Fibroblast of lung (primary cell): ENCODE results near the gene TM4SF1. TPM values are rescaled to one million over a fixed set of nuclear protein-coding genes. Genes with fewer than 3 reads are reported as not detected.
A peak's percentile ranks its signal among the peaks of the same experiment; 100 is the strongest.

Experiments used
- DNase-seq, 2 donors: peaks; one replicate each; pipeline versions ENCODE4 v3.0.0 to v3.0.0-alpha.2; 2010; ENCODE audit warnings: low read depth in 2 of 2
- H2AFZ ChIP-seq: 2 replicates; pipeline ENCODE4 v1.5.1; 2012; ENCODE audit warnings: low read length, control low read depth, inconsistent platforms
- H3K27ac ChIP-seq: 2 replicates; pipeline ENCODE4 v1.5.1; 2011; ENCODE audit warnings: low read length, control low read depth; ENCODE audit not compliant: insufficient read depth
- H3K27me3 ChIP-seq: 2 replicates; pipeline ENCODE4 v1.5.1; 2011; ENCODE audit warnings: mild to moderate bottlenecking, low read length; ENCODE audit not compliant: control insufficient read depth, insufficient read depth
- H3K36me3 ChIP-seq: 2 replicates; pipeline ENCODE4 v1.5.1; 2011; ENCODE audit warnings: low read length; ENCODE audit not compliant: control insufficient read depth, insufficient read depth
- H3K4me1 ChIP-seq: 2 replicates; pipeline ENCODE4 v1.5.1; 2011; ENCODE audit warnings: low read length; ENCODE audit not compliant: control insufficient read depth, insufficient read depth; ENCODE audit errors: extremely low read depth
- H3K4me2 ChIP-seq: 2 replicates; pipeline ENCODE4 v1.5.1; 2011; ENCODE audit warnings: low read length, control low read depth; ENCODE audit not compliant: insufficient read depth; ENCODE audit errors: extremely low read depth
- H3K4me3 ChIP-seq, 4 experiments: fragments of 200-600 bp in 1 of 4; sonication (generic) in 1 of 4; replicated peaks in 1 of 4; 2 replicates each; pipeline ENCODE4 v1.5.1; 2011 to 2016; ENCODE audit warnings: low read length in 4 of 4, low read depth in 3 of 4, mild to moderate bottlenecking in 3 of 4, control low read depth in 2 of 4, inconsistent platforms in 1 of 4, mixed read lengths in 1 of 4; ENCODE audit not compliant: insufficient read depth in 1 of 4; ENCODE audit errors: control extremely low read depth in 1 of 4
- H3K79me2 ChIP-seq: 2 replicates; pipeline ENCODE4 v1.5.1; 2012; ENCODE audit warnings: mild to moderate bottlenecking, low read length, inconsistent platforms; ENCODE audit not compliant: control insufficient read depth, insufficient read depth
- H3K9ac ChIP-seq: 2 replicates; pipeline ENCODE4 v1.5.1; 2011; ENCODE audit warnings: mild to moderate bottlenecking, low read length, control low read depth; ENCODE audit not compliant: insufficient read depth
- H3K9me3 ChIP-seq: 2 replicates; pipeline ENCODE4 v1.5.1; 2012; ENCODE audit warnings: low read depth, low read length; ENCODE audit not compliant: control insufficient read depth, insufficient read depth
- H4K20me1 ChIP-seq: 2 replicates; pipeline ENCODE4 v1.5.1; 2011; ENCODE audit warnings: low read length; ENCODE audit not compliant: control insufficient read depth, insufficient read depth; ENCODE audit errors: extremely low read depth
- CTCF ChIP-seq, 2 donors: IDR thresholded peaks in 1 of 2; conservative IDR thresholded peaks in 1 of 2; 1 replicate in 1 of 2; 2 replicates in 1 of 2; pipeline ENCODE4 v1.5.1; 2011 to 2012; ENCODE audit warnings: low read length in 2 of 2, control low read depth in 1 of 2, inconsistent platforms in 1 of 2, low read depth in 1 of 2, mild to moderate bottlenecking in 1 of 2
- EZH2 ChIP-seq: IDR thresholded peaks from 2 replicates; pipeline ENCODE4 v1.5.1; 2012; ENCODE audit warnings: low read length, control low read depth, mild to moderate bottlenecking; ENCODE audit errors: missing control alignments
- polyA minus RNA-seq: library from RNA; depleted of rRNA, polyadenylated mRNA; stranded (reverse); fragments of >200 nt; gene quantifications from 2 replicates; pipeline ENCODE4 v1.2.3, GENCODE V29; 2011; ENCODE audit warnings: low replicate concordance
- polyA plus RNA-seq, 2 donors: library from polyadenylated mRNA; depleted of rRNA in 1 of 2; stranded (reverse) in 1 of 2; unstranded in 1 of 2; fragments of >200 nt; gene quantifications; 2 replicates each; pipeline ENCODE4 v1.2.1, GENCODE V29; 2011 to 2012; ENCODE audit warnings: missing spikeins in 1 of 2
- total RNA-seq: library from RNA; depleted of rRNA; stranded (reverse); fragments of >200 nt; gene quantifications from 2 replicates; pipeline ENCODE4 v1.2.1, GENCODE V29; 2014

TM4SF1 gene
- 46.0 and 423 TPM in 2 replicates for total RNA-seq
- polyA plus RNA-seq, result 301 and 353 TPM in 2 replicates
- 158 and 193 TPM in 2 replicates for polyA plus RNA-seq (2012)
- 73.5 and 103 TPM in 2 replicates for polyA minus RNA-seq

GRCh38 chr3:149377408-149378364 lies at the start of gene TM4SF1:
TSS of gene TM4SF1 (minus strand) at chr3:149377649. CDS start at chr3:149377547, 102 bp downstream.
- Histone ChIP-seq H3K36me3 (peaks cover 6% of the 10 kb centered on the region), H3K27me3 (no peaks in the 10 kb centered on the region), H3K4me3 (peak within 1 kb of the TSS; percentile 47 to 74 (median 68)), H3K9ac (peak within 1 kb of the TSS; percentile 69), H2AFZ (peak within 1 kb of the TSS; percentile 1), H4K20me1 (no peaks in the 10 kb centered on the region), H3K9me3 (no peaks in the 10 kb centered on the region), H3K27ac (peak within 1 kb of the TSS; percentile 65), H3K79me2 (peaks cover 38% of the 10 kb centered on the region), H3K4me2 (peak within 1 kb of the TSS; percentile 76), H3K4me1 (peaks cover 32% of the 10 kb centered on the region)
- TF ChIP-seq EZH2, result no peak
- TF ChIP-seq CTCF (conservative IDR thresholded peaks at IDR 0.05 in 1 of 2, IDR thresholded peaks at IDR 0.05 in 1 of 2; ENCODE audit: low read depth in 1 of 2, low read length in 2 of 2), result no peak
- DNase-seq, result peak; percentile 90 to 97

- Histone ChIP-seq H3K9ac (no peak overlapping the region), H2AFZ (peak overlapping the region; percentile 50), H3K4me1 (peaks cover 2% of the 10 kb centered on the region), H4K20me1 (no peaks in the 10 kb centered on the region), H3K9me3 (no peaks in the 10 kb centered on the region), H3K36me3 (no peaks in the 10 kb centered on the region), H3K27ac (no peak overlapping the region), H3K4me2 (no peak overlapping the region), H3K27me3 (no peaks in the 10 kb centered on the region), H3K79me2 (no peaks in the 10 kb centered on the region), H3K4me3 (no peak overlapping the region)
- no peak for DNase-seq
- no peak for TF ChIP-seq EZH2
- no peak for TF ChIP-seq CTCF (conservative IDR thresholded peaks at IDR 0.05 in 1 of 2, IDR thresholded peaks at IDR 0.05 in 1 of 2; ENCODE audit: low read depth in 1 of 2, low read length in 2 of 2)
Measured at GRCh38 chr3:149426325-149426724, 48.9 kb upstream of the TM4SF1 start.

- TF ChIP-seq EZH2, result no peak
- no peak for TF ChIP-seq CTCF (conservative IDR thresholded peaks at IDR 0.05 in 1 of 2, IDR thresholded peaks at IDR 0.05 in 1 of 2; ENCODE audit: low read depth in 1 of 2, low read length in 2 of 2)
- Histone ChIP-seq H3K4me1 (peaks cover 2% of the 10 kb centered on the region), H4K20me1 (no peaks in the 10 kb centered on the region), H3K79me2 (no peaks in the 10 kb centered on the region), H2AFZ (peak overlapping the region; percentile 55), H3K4me3 (no peak overlapping the region), H3K9ac (no peak overlapping the region), H3K27ac (no peak overlapping the region), H3K36me3 (no peaks in the 10 kb centered on the region), H3K9me3 (no peaks in the 10 kb centered on the region), H3K4me2 (peak overlapping the region; percentile 48), H3K27me3 (no peaks in the 10 kb centered on the region)
- DNase-seq, result no peak
Measured at GRCh38 chr3:149424918-149425317, 47.5 kb upstream of the TM4SF1 start.
